Esophagus muscularis mucosa (tissue), 4 donors: ENCODE results near the gene CDX1. TPM values are rescaled to one million over a fixed set of nuclear protein-coding genes. Genes with fewer than 3 reads are reported as not detected.

ENCODE experiments used
- DNase-seq: peaks from one replicate; pipeline ENCODE4 v3.0.0-alpha.2; 2017; ENCODE audit errors: extremely low spot score
- H3K27ac ChIP-seq, 4 donors: fragments of 200-600 bp; sonication (generic); replicated peaks in 1 of 4; 1 replicate in 3 of 4; 2 replicates in 1 of 4; pipeline ENCODE4 v1.5.1; 2016 to 2019; ENCODE audit warnings: mild to moderate bottlenecking in 1 of 4
- H3K27me3 ChIP-seq, 4 donors: fragments of 200-600 bp; sonication (generic); one replicate each; pipeline versions ENCODE4 v1.5.1 to v1.6.0; 2016 to 2019
- H3K36me3 ChIP-seq, 4 donors: fragments of 200-600 bp; sonication (generic); one replicate each; pipeline ENCODE4 v1.5.1; 2016 to 2019
- H3K4me1 ChIP-seq, 4 donors: fragments of 200-600 bp; sonication (generic); one replicate each; pipeline ENCODE4 v1.5.1; 2016 to 2019
- H3K4me3 ChIP-seq, 4 donors: fragments of 200-600 bp; sonication (generic); 1 replicate in 2 of 4; 2 replicates in 2 of 4; pipeline ENCODE4 v1.5.1; 2016 to 2019; ENCODE audit warnings: mild to moderate bottlenecking in 4 of 4, moderate library complexity in 1 of 4
- H3K9me3 ChIP-seq, 4 donors: fragments of 200-600 bp; sonication (generic); 1 replicate in 3 of 4; 2 replicates in 1 of 4; pipeline ENCODE4 v1.5.1; 2016 to 2019
- EP300 ChIP-seq: sonication (generic); formaldehyde crosslinking; IDR thresholded peaks from one replicate; pipeline ENCODE4 v1.6.1; 2017; ENCODE audit warnings: antibody characterized with exemption
- POLR2A ChIP-seq: fragments of 450-650 bp; IDR thresholded peaks from one replicate; pipeline ENCODE4 v1.6.1; 2017; ENCODE audit warnings: antibody characterized with exemption, moderate library complexity, mild to moderate bottlenecking, low read depth
- POLR2AphosphoS5 ChIP-seq, 2 donors: sonication (generic); formaldehyde crosslinking; IDR thresholded peaks; one replicate each; pipeline ENCODE4 v1.6.1; 2017; ENCODE audit warnings: antibody characterized with exemption in 2 of 2
- WGBS: methylation state at CpG from one replicate; pipeline ENCODE4 v1.1.5; 2018; 5-methylcytosine and 5-hydroxymethylcytosine counted together
- intact Hi-C: fragments of 100-400 bp; cut with DNase I; formaldehyde crosslinking; loops from one replicate; pipeline ENCODE4 v1.15.1; 2023
- total RNA-seq, 4 donors: library from RNA; depleted of rRNA; stranded (reverse); fragments of >200 nt; gene quantifications; one replicate each; pipeline versions ENCODE4 v1.1.0 to v1.2.1, GENCODE V29; 2016
- TF ChIP-seq, protein P1 (sequence below), 3 experiments: fragments of 200-600 bp in 2 of 3; fragments of 450-650 bp in 1 of 3; sonication (generic) in 2 of 3; IDR thresholded peaks; one replicate each; pipeline ENCODE4 v1.5.1; 2017 to 2019; ENCODE audit warnings: antibody characterized with exemption in 3 of 3, mild to moderate bottlenecking in 2 of 3, moderate library complexity in 1 of 3

Gene CDX1
- total RNA-seq, 4 donors from 2014 or later, result 0.23 TPM; not detected in 3

DNA sequence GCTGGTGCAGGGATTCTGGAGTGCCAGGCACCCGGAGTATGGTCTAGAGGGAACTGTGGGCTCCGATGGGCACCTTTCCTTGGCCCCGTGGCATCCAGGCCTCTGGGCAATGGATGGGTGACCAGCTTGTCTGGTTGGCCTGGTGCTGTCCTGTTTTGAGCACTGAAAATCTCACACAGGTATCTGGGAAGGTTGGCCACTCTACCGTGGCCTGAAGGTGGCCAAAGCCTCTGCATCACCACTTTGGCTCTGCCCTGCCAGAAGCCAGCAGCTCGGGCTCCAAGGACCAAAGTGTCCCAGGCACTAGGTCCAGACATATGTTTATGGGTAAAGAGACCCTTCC, 52.1 kb downstream of the CDX1 start:
- TF ChIP-seq, protein P1, sequence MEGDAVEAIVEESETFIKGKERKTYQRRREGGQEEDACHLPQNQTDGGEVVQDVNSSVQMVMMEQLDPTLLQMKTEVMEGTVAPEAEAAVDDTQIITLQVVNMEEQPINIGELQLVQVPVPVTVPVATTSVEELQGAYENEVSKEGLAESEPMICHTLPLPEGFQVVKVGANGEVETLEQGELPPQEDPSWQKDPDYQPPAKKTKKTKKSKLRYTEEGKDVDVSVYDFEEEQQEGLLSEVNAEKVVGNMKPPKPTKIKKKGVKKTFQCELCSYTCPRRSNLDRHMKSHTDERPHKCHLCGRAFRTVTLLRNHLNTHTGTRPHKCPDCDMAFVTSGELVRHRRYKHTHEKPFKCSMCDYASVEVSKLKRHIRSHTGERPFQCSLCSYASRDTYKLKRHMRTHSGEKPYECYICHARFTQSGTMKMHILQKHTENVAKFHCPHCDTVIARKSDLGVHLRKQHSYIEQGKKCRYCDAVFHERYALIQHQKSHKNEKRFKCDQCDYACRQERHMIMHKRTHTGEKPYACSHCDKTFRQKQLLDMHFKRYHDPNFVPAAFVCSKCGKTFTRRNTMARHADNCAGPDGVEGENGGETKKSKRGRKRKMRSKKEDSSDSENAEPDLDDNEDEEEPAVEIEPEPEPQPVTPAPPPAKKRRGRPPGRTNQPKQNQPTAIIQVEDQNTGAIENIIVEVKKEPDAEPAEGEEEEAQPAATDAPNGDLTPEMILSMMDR (IDR thresholded peaks at IDR 0.05), result no peak
- TF ChIP-seq EP300 (no peak), POLR2AphosphoS5 (IDR thresholded peaks at IDR 0.05) (no peak), POLR2A (no peak)
- Histone ChIP-seq H3K36me3 (no peaks in the 10 kb centered on the region), H3K9me3 (no peaks in the 10 kb centered on the region), H3K4me1 (peaks cover 0 to 17% (median 4%) of the 10 kb centered on the region in 4 donors), H3K27me3 (no peaks in the 10 kb centered on the region), H3K27ac (no peak overlapping the region), H3K4me3 (no peak overlapping the region)
- intact Hi-C loops, result loop anchor here (1.0 to 5.0 kb wide), 4 partner anchors 57 to 216 kb away; partner anchors contain the start of genes HMGXB3 and TIGD6
- WGBS, result 74% methylated on average over 4 of the region's 5 CpGs
- no peak for DNase-seq

DNA sequence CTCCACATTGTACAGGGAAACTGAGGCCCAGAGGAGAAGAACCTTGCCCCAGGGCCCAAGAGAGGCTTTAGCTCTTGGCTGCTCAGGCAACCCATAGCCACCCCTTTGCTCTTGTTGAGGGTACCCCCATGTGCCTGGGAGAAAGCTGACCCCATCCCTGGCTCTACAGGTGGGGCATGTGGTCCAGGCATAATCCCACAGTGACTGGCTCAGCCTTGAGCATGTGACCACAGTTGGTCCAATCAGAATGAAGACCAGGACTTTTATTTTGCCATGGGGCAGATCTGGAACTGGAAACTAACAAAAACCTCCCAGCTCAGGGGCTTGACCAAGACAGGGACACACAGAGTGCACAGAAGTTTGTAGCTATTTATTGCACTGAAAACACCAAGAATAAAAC, 52.6 kb downstream of the CDX1 start:
- intact Hi-C loops, result loop anchor here (5.0 kb wide), 2 partner anchors 128 to 217 kb away; partner anchors contain the start of genes HMGXB3 and TIGD6
- H3K36me3 ChIP-seq, result no peaks in the 10 kb centered on the region
- H3K27me3 ChIP-seq, result no peaks in the 10 kb centered on the region
- H3K27ac ChIP-seq, result no peak overlapping the region
- peaks cover 0 to 15% (median 4%) of the 10 kb centered on the region in 4 donors for H3K4me1 ChIP-seq
- H3K9me3 ChIP-seq, result no peaks in the 10 kb centered on the region
- no peak for DNase-seq
- H3K4me3 ChIP-seq, result no peak overlapping the region
- TF ChIP-seq, protein P1 (IDR thresholded peaks at IDR 0.05), result no peak
- TF ChIP-seq POLR2AphosphoS5 (IDR thresholded peaks at IDR 0.05), result no peak
- TF ChIP-seq POLR2A, result no peak
- no peak for TF ChIP-seq EP300

DNA sequence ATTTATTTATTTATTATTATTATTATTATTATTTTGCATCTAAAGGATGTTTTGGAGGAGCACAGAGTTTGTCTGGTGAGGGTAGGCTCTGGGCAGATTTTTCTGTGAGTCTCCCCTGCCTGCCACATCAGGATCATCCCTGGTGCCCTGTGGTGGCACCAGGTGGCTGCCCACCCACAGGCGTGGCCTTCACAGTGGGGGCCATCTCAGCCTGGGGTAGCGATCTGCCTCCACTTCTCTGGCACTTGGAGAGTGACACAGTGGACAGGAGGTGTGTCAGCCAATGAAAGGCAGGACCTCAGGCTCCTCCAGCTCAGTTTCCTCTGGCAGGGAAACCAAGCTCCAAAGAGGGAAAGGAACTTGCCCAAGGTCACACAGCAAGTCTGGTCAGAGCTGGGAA, 53.3 kb downstream of the CDX1 start:
- Histone ChIP-seq H3K4me3 (no peak overlapping the region), H3K4me1 (peaks cover 0 to 12% (median 4%) of the 10 kb centered on the region in 4 donors), H3K27me3 (no peaks in the 10 kb centered on the region), H3K36me3 (no peaks in the 10 kb centered on the region), H3K9me3 (no peaks in the 10 kb centered on the region), H3K27ac (no peak overlapping the region)
- DNase-seq, result no peak
- intact Hi-C loops, result loop anchor here (5.0 kb wide), 2 partner anchors 127 to 218 kb away; partner anchors contain the start of genes HMGXB3 and TIGD6
- no peak for TF ChIP-seq POLR2AphosphoS5 (IDR thresholded peaks at IDR 0.05)
- no peak for TF ChIP-seq POLR2A
- TF ChIP-seq EP300, result no peak
- TF ChIP-seq, protein P1 (IDR thresholded peaks at IDR 0.05), result no peak
- 79% methylated on average over 2 of the region's 2 CpGs for WGBS

DNA sequence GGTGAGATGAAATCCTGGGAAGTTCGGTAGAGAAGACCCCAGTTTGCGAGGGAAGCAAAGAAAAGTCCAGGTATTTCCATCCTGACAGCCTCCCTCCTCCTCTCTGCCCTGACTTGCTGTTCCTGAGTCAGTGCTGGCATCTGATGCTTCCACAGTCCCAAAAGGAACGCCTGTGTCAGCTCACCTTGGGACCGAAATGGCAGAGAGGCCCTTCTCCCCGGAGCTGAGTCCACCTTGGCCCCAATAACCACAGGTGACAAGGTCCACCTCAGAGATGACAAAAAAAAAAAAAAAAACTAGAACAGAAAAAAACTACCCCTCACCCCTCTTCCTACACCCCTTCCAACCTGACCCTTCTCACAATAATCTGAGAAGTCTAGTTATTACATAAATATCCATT, 54.9 kb downstream of the CDX1 start:
- H3K36me3 ChIP-seq, result no peaks in the 10 kb centered on the region
- no peak overlapping the region for H3K4me3 ChIP-seq
- H3K4me1 ChIP-seq, result peaks cover 0 to 12% (median 4%) of the 10 kb centered on the region in 4 donors
- no peaks in the 10 kb centered on the region for H3K27me3 ChIP-seq
- DNase-seq, result no peak
- intact Hi-C loops, result no loop called here
- TF ChIP-seq, protein P1 (IDR thresholded peaks at IDR 0.05), result no peak
- TF ChIP-seq POLR2AphosphoS5 (IDR thresholded peaks at IDR 0.05), result no peak
- no peak for TF ChIP-seq EP300
- TF ChIP-seq POLR2A, result no peak
- H3K27ac ChIP-seq, result no peak overlapping the region
- 74% methylated on average over 5 of the region's 5 CpGs for WGBS
- H3K9me3 ChIP-seq, result no peaks in the 10 kb centered on the region

DNA sequence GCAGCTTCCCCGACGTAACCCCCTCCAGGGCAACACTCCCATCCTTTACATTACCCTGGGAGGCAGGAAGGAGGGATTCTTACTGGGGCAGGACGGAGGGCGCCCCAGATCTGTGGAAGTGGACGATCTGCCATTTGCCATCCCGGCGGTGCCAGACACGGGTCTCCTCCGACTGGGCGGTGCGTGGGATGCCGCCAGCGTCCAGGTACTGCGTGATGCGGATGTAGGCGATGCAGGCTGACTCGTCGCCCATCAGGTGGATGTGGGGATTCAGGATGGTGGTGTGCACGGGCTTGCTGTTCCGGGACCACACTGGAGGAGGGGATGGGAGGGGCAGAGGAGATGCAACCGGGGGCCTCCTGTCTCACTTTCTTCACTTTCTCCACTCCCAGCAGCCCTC, 56.3 kb downstream of the CDX1 start:
- Histone ChIP-seq H3K36me3 (peaks cover 0 to 5% (median 0%) of the 10 kb centered on the region in 4 donors), H3K9me3 (no peaks in the 10 kb centered on the region), H3K4me3 (no peak overlapping the region), H3K27me3 (no peaks in the 10 kb centered on the region), H3K4me1 (peaks cover 0 to 7% (median 2%) of the 10 kb centered on the region in 4 donors), H3K27ac (no peak overlapping the region)
- intact Hi-C loops, result no loop called here
- no peak for TF ChIP-seq POLR2A
- no peak for TF ChIP-seq POLR2AphosphoS5 (IDR thresholded peaks at IDR 0.05)
- TF ChIP-seq, protein P1 (IDR thresholded peaks at IDR 0.05), result no peak
- TF ChIP-seq EP300, result no peak
- 95% methylated on average over 15 of the region's 21 CpGs for WGBS
- no peak for DNase-seq
